ENCODE results near the gene SRPK2.

- no peak for TF ChIP-seq CTCF (IDR thresholded peaks at IDR 0.05; ENCODE audit: poor library complexity, severe bottlenecking)
- no peak for TF ChIP-seq EP300 (conservative IDR thresholded peaks at IDR 0.05; ENCODE audit: poor library complexity, severe bottlenecking)
- TF ChIP-seq POLR2AphosphoS5 (IDR thresholded peaks at IDR 0.05) = no peak
- TF ChIP-seq EZH2 (IDR thresholded peaks at IDR 0.05; ENCODE audit: borderline replicate concordance, insufficient read depth, low read length, poor library complexity, severe bottlenecking) = no peak
- peak; percentile 39 for TF ChIP-seq RAD21 (conservative IDR thresholded peaks at IDR 0.05)
- TF ChIP-seq TAF1 (IDR thresholded peaks at IDR 0.05; ENCODE audit: low read depth) = no peak
These were observed 10.5 kb upstream of the SRPK2 start for GRCh38 chr7:105399043-105399725.

All from neural cell (in vitro differentiated cells).